KMS-11 (cell line): ENCODE measurements around the gene AQP1.

Experiments used
- H2AFZ ChIP-seq: fragments of 200-600 bp; sonication (generic); 2 replicates; pipeline ENCODE4 v1.6.1; 2016; ENCODE audit warnings: antibody characterized with exemption, mixed run types, low read depth
- H3K27ac ChIP-seq: fragments of 200-600 bp; sonication (generic); 2 replicates; pipeline ENCODE4 v1.6.1; 2016; ENCODE audit warnings: mild to moderate bottlenecking, mixed run types
- H3K27me3 ChIP-seq: fragments of 200-600 bp; sonication (generic); 2 replicates; pipeline ENCODE4 v1.6.1; 2017; ENCODE audit warnings: mild to moderate bottlenecking, low read depth, mixed run types, moderate library complexity; ENCODE audit not compliant: insufficient read depth
- H3K36me3 ChIP-seq: fragments of 200-600 bp; sonication (generic); 2 replicates; pipeline ENCODE4 v1.6.1; 2017; ENCODE audit warnings: mild to moderate bottlenecking, mixed run types; ENCODE audit not compliant: insufficient read depth
- H3K4me1 ChIP-seq: fragments of 200-600 bp; sonication (generic); 2 replicates; pipeline ENCODE4 v1.6.1; 2016; ENCODE audit warnings: mild to moderate bottlenecking, low read depth, mixed run types; ENCODE audit not compliant: poor library complexity, severe bottlenecking
- H3K4me2 ChIP-seq: fragments of 200-600 bp; sonication (generic); 2 replicates; pipeline ENCODE4 v1.7.0; 2016; ENCODE audit warnings: mild to moderate bottlenecking, mixed run types
- H3K4me3 ChIP-seq: fragments of 200-600 bp; sonication (generic); IDR thresholded peaks from 2 replicates; pipeline ENCODE4 v1.6.1; 2017; ENCODE audit warnings: low read depth, low read length, mixed read lengths; ENCODE audit not compliant: insufficient read depth
- H3K79me2 ChIP-seq: fragments of 200-600 bp; sonication (generic); 2 replicates; pipeline ENCODE4 v1.6.1; 2016; ENCODE audit warnings: low read depth, mixed run types; ENCODE audit not compliant: insufficient read depth
- H3K9ac ChIP-seq: fragments of 200-600 bp; sonication (generic); 2 replicates; pipeline ENCODE4 v1.6.1; 2016; ENCODE audit warnings: mild to moderate bottlenecking, mixed run types
- H4K20me1 ChIP-seq: fragments of 200-600 bp; sonication (generic); 2 replicates; pipeline ENCODE4 v1.6.1; 2016; ENCODE audit warnings: mild to moderate bottlenecking, mixed run types; ENCODE audit not compliant: insufficient read depth
- TF ChIP-seq, protein P1 (sequence below): fragments of 200-600 bp; sonication (generic); conservative IDR thresholded peaks from 2 replicates; pipeline ENCODE4 v1.6.1; 2017; ENCODE audit warnings: low read depth, mild to moderate bottlenecking, antibody characterized with exemption, low read length, moderate library complexity, mixed read lengths

The AQP1 gene

DNA sequence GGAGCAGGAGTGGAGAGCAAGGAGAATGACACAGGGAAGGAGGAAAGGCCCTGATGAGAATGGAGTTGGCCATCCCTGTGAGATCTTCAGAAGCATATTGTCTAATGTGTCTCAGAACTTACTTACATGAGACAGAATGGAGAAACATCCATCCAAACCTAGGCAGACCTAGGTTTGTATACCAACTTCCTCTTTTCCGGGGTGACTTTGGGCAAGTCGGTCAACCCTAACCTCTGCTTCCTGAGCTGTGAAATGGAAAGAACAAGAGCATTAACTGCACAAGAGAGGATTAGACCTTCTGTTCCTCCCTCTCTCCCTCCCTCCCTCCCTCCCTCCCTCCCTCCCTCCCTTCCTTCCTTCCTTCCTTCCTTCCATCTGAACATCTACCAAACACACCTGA, 56.6 kb downstream of the AQP1 start:
- H2AFZ ChIP-seq, result no peak overlapping the region
- H3K36me3 ChIP-seq, result no peaks in the 10 kb centered on the region
- no peaks in the 10 kb centered on the region for H3K4me1 ChIP-seq
- H3K4me3 ChIP-seq, result no peak overlapping the region
- H3K79me2 ChIP-seq, result no peaks in the 10 kb centered on the region
- no peak overlapping the region for H3K4me2 ChIP-seq
- TF ChIP-seq, protein P1, sequence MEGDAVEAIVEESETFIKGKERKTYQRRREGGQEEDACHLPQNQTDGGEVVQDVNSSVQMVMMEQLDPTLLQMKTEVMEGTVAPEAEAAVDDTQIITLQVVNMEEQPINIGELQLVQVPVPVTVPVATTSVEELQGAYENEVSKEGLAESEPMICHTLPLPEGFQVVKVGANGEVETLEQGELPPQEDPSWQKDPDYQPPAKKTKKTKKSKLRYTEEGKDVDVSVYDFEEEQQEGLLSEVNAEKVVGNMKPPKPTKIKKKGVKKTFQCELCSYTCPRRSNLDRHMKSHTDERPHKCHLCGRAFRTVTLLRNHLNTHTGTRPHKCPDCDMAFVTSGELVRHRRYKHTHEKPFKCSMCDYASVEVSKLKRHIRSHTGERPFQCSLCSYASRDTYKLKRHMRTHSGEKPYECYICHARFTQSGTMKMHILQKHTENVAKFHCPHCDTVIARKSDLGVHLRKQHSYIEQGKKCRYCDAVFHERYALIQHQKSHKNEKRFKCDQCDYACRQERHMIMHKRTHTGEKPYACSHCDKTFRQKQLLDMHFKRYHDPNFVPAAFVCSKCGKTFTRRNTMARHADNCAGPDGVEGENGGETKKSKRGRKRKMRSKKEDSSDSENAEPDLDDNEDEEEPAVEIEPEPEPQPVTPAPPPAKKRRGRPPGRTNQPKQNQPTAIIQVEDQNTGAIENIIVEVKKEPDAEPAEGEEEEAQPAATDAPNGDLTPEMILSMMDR, result no peak
- no peak overlapping the region for H3K9ac ChIP-seq
- no peaks in the 10 kb centered on the region for H3K27me3 ChIP-seq
- no peaks in the 10 kb centered on the region for H4K20me1 ChIP-seq
- no peak overlapping the region for H3K27ac ChIP-seq

DNA sequence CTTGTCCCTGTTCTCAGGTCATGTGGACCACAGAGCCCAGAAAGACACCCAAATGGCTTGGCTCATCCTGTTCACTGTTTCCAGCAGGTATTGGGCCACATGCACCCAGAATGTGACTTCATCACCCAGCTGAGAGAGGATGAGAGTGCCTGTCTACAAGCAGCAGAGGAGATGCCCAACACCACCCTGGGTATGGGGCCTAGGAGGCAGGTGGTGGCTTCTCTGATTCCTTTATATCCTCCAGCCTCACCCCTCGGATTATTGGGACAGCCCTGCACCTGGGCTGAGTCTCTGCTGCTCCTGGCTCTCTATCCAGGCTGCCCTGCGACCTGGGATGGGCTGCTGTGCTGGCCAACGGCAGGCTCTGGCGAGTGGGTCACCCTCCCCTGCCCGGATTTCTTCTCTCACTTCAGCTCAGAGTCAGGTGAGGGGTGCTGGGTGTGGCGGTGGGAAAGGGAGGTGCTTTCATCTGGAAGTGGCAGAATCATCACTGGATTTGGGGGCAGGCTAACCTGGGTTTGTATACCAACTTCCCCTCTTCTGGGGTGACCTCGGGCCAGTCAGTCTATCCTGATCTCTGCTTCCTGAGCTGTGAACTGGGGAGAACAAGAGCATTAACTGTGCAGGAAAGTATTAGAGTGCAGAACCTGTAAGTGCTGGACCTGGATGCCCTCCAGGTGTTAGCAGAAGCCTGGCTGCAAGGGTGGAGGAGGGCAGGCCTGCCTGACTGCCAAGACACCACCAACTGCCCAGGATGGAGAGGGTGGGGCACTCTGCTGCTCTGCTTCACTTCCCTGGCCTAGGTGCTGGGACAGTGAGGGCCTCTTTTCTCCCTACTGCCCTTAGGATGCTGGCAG, 57.3 kb downstream of the AQP1 start:
- Histone ChIP-seq H3K36me3 (no peaks in the 10 kb centered on the region), H3K4me1 (peaks cover 4% of the 10 kb centered on the region), H3K79me2 (no peaks in the 10 kb centered on the region), H3K27ac (no peak overlapping the region), H3K27me3 (no peaks in the 10 kb centered on the region), H3K9ac (no peak overlapping the region), H3K4me3 (no peak overlapping the region), H3K4me2 (no peak overlapping the region), H4K20me1 (no peaks in the 10 kb centered on the region), H2AFZ (no peak overlapping the region)
- TF ChIP-seq, protein P1, result no peak

DNA sequence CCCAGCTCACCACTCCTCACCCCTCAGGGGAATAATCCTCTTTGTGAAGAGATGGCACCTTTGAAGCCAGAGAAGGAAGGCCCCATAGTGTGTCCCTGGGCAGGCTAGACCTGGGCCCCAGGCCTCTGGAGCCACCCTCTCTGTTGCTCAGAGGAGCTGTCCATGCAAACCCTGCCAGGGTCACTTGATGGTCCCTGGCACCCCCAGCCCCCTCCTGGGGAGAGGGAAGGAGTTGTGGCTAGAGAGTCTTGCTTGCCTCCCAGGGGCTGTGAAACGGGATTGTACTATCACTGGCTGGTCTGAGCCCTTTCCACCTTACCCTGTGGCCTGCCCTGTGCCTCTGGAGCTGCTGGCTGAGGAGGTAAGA, 57.9 kb downstream of the AQP1 start:
- Histone ChIP-seq H3K36me3 (no peaks in the 10 kb centered on the region), H3K27ac (no peak overlapping the region), H3K79me2 (no peaks in the 10 kb centered on the region), H3K9ac (no peak overlapping the region), H3K4me3 (no peak overlapping the region), H3K4me1 (peaks cover 10% of the 10 kb centered on the region), H4K20me1 (no peaks in the 10 kb centered on the region), H3K27me3 (no peaks in the 10 kb centered on the region), H3K4me2 (no peak overlapping the region), H2AFZ (no peak overlapping the region)
- TF ChIP-seq, protein P1, result no peak

DNA sequence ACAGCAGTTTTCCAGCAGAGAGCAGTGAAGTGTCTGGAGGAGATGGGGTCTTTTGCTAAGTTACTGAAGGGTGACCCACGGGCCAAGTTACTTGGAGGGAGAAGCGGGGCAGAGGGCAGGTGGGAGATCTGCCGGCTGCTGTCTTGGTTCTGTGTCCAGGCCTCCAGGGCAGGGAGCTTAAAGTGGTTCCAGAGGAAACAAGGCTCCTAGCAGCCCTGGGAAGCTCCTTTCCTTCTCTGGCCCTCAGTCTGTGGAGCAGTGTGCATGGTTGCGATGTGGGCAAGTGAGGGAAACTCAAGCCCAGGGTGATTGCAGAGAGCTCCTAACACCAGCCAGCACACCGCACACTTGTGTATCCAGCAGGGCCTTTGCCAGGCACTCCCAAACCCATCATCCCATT, 58.4 kb downstream of the AQP1 start:
- Histone ChIP-seq H3K79me2 (no peaks in the 10 kb centered on the region), H4K20me1 (no peaks in the 10 kb centered on the region), H3K27ac (no peak overlapping the region), H3K4me3 (no peak overlapping the region), H3K4me1 (peaks cover 15% of the 10 kb centered on the region), H2AFZ (no peak overlapping the region), H3K9ac (no peak overlapping the region), H3K36me3 (no peaks in the 10 kb centered on the region), H3K27me3 (no peaks in the 10 kb centered on the region), H3K4me2 (no peak overlapping the region)
- TF ChIP-seq, protein P1, result no peak
